OCI-LY1 (cell line): Measurements from ENCODE around the gene RALGAPB.

Experiments used
- CTCF ChIP-seq: fragments of 200-600 bp; sonication (generic), shearing (Covaris generic); IDR thresholded peaks from 2 replicates; pipeline ENCODE4 v1.5.1; 2017; ENCODE audit warnings: mild to moderate bottlenecking, antibody characterized with exemption, low read length, moderate library complexity, mixed read lengths
- EZH2 ChIP-seq: fragments of 200-600 bp; sonication (generic), shearing (Covaris generic); IDR thresholded peaks from 2 replicates; pipeline ENCODE4 v1.8.0; 2017; ENCODE audit warnings: borderline replicate concordance, mixed run types, mild to moderate bottlenecking, antibody characterized with exemption, low read length, moderate library complexity, mixed read lengths

- no peak for TF ChIP-seq CTCF
- TF ChIP-seq EZH2 = no peak
These were observed 5.7 kb upstream of the RALGAPB start for GRCh38 chr20:38466983-38467382.
